ENCODE data around the gene TOLLIP.

- TF ChIP-seq ATF3 (CRISPR knock-in tag; conservative IDR thresholded peaks at IDR 0.05) (no peak), CTCF (IDR thresholded peaks at IDR 0.05) (no peak), AR (CRISPR knock-in tag; IDR thresholded peaks at IDR 0.05) (no peak), CREB1 (CRISPR knock-in tag; IDR thresholded peaks at IDR 0.05) (no peak), USF2 (CRISPR knock-in tag; IDR thresholded peaks at IDR 0.05) (no peak), ZNF281 (CRISPR knock-in tag; IDR thresholded peaks at IDR 0.05) (no peak), SP1 (CRISPR knock-in tag; conservative IDR thresholded peaks at IDR 0.05) (peak; percentile 25; the same call in 1 of the 2 replicates), E2F1 (CRISPR knock-in tag; IDR thresholded peaks at IDR 0.05) (no peak), AFF4 (CRISPR knock-in tag; IDR thresholded peaks at IDR 0.05; ENCODE audit: borderline replicate concordance) (no peak), ZNF232 (CRISPR knock-in tag; IDR thresholded peaks at IDR 0.05) (no peak), GABPB1 (CRISPR knock-in tag; IDR thresholded peaks at IDR 0.05) (no peak), ARID4B (CRISPR knock-in tag; IDR thresholded peaks at IDR 0.05; ENCODE audit: borderline replicate concordance) (no peak)
Measured at GRCh38 chr11:1335811-1336761, 26.7 kb upstream of the TOLLIP start.

Data from WTC11 (cell line).